ENCODE data around the gene ITGAL. TPM values are rescaled to one million over a fixed set of nuclear protein-coding genes. Genes with fewer than 3 reads are reported as not detected.

Gene ITGAL
- total RNA-seq, 1 donor from 2014 or later, result 14.5 TPM

DNA sequence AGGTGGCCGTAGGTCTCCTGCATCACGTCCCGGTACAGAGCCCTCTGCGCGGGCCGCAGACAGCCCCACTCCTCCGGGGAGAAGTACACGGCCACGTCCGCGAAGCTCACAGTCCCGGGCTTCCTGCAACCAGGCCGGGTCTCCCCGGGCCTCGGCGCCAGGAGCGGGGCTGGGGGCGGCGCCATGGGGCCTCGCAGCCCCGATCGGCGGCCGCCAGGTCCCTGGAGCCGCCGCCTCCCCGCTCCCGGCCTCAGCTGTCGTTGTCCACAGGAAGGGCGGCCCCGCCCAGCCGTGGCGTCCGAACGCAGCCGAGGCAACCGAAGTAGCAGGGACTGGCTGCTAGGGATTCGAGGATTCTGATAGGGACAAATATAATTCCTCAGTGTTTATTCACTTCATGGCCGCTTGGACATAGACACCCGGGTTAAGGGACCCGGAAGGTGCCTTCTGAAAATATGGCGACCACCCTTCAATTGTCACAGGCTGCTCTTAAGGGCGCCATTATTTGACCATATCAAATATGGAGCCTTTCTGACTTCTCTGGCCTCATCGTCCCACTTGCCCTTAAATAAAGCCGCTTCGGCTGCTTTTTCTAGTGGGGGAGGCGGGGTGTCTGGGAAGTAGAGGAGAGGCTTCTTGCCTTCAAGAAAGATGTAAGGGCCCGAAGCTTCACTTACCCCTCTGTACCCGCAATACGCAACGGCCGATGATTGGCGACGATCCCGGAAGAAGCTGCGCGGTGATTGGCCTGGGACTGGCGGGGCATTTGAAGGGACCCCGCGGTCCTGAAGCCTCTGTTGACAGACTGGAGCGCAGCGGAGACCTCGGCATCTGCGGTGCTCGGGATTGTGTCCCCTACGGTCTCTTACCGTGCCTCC lies 99.1 kb downstream of the ITGAL start, which contains the start of gene ZNF688:
TSS of gene ZNF688 (minus strand) at position 270 of the 878 bp plus-strand sequence. CDS start at position 185, 85 bp downstream.
- intact Hi-C loops (cut with DNase I), result no loop called here
- peak; percentile 97 for ATAC-seq
- peak; percentile 97 for DNase-seq (ENCODE audit: low spot score)

Small RNA genes within 50 kb of the gene (microRNA-seq; reads per million reads assigned to microRNA genes)
- gene MIR4518, result not detected

Other genes starting within 250 kb of the ITGAL start
- 35.0 TPM for gene NPIPB13, start 224.3 kb upstream of the ITGAL start, total RNA-seq
- 49.8 TPM for gene CD2BP2, start 117.4 kb upstream of the ITGAL start, total RNA-seq
- gene TBC1D10B, start 102.2 kb upstream of the ITGAL start, total RNA-seq, result 39.6 TPM
- gene MYL11, start 97.9 kb upstream of the ITGAL start, total RNA-seq, result not detected
- gene SEPTIN1, start 90.2 kb upstream of the ITGAL start, total RNA-seq, result 7.2 TPM
- gene ZNF48, start 77.3 kb upstream of the ITGAL start, total RNA-seq, result 6.7 TPM
- 7.5 TPM for gene ZNF771, start 65.1 kb upstream of the ITGAL start, total RNA-seq
- gene DCTPP1, start 42.7 kb upstream of the ITGAL start, total RNA-seq, result 20.4 TPM
- gene SEPHS2, start 26.9 kb upstream of the ITGAL start, total RNA-seq, result 25.2 TPM
- gene ZNF768, start 53.8 kb downstream of the ITGAL start, total RNA-seq, result 30.3 TPM
- 12.7 TPM for gene ZNF747, start 62.1 kb downstream of the ITGAL start, total RNA-seq
- 9.5 TPM for gene ZNF764, start 85.6 kb downstream of the ITGAL start, total RNA-seq
- gene ZNF688, start 99.0 kb downstream of the ITGAL start, total RNA-seq, result 13.6 TPM
- 26.3 TPM for gene ZNF785, start 113.0 kb downstream of the ITGAL start, total RNA-seq
- gene ZNF689, start 137.6 kb downstream of the ITGAL start, total RNA-seq, result 7.1 TPM
- 45.7 TPM for gene PRR14, start 178.2 kb downstream of the ITGAL start, total RNA-seq
- gene FBRS, start 185.7 kb downstream of the ITGAL start, total RNA-seq, result 57.1 TPM
- gene SRCAP, start 226.4 kb downstream of the ITGAL start, total RNA-seq, result 59.3 TPM

Measured in sciatic nerve (tissue), 2 donors.